ENCODE measurements around the gene ANKRD1.

Gene ANKRD1

DNA sequence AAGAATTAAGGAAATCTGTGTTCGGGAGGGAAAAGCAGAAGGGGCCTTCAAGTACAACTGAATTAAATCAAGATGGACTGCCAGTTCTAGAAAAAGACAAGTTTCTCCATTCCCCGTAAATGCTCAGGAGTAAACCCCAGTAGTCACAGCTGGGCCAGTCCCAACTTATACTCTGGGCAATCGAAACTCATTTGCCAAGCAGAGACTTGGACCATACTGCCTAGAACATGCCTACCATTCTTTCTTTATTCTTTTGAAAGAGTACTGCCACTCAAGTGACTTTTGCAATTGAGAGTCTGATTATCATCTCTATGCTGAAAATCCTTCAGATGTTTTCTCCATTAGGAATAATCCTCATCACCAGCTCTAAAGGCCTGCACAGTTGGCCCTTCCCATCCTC, 27.7 kb downstream of the ANKRD1 start:
- WGBS, 2 donors (ENCODE audit: extremely low coverage in 2 of 2, insufficient read length in 2 of 2, insufficient replicate concordance in 1 of 2): no CpG with 5 or more reads among the region's 3 CpGs
- no peak overlapping the region for H3K9ac ChIP-seq (ENCODE audit: low read depth, low read length, poor library complexity)
- no peak overlapping the region for H3K4me2 ChIP-seq (ENCODE audit: insufficient read depth, low read length, poor library complexity, severe bottlenecking)
- H2BK12ac ChIP-seq (ENCODE audit: low read length): no peak overlapping the region
- H2BK120ac ChIP-seq (ENCODE audit: low read depth, low read length): no peak overlapping the region
- H3K9me3 ChIP-seq (replicated peaks in 1 of 2; ENCODE audit: control insufficient read depth in 2 of 2, insufficient read depth in 1 of 2, low read depth in 1 of 2, low read length in 2 of 2): no peaks in the 10 kb centered on the region
- no peak for DNase-seq (ENCODE audit: low spot score)
- no peaks in the 10 kb centered on the region for H3K79me1 ChIP-seq (ENCODE audit: low read depth, low read length)
- H3K27ac ChIP-seq (replicated peaks; ENCODE audit: low read length): no peak overlapping the region
- no peak overlapping the region for H2BK5ac ChIP-seq (ENCODE audit: low read length)
- no peak overlapping the region for H4K91ac ChIP-seq (ENCODE audit: low read depth, low read length, poor library complexity)
- no peak overlapping the region for H2BK15ac ChIP-seq (ENCODE audit: low read length)
- H2AK5ac ChIP-seq (ENCODE audit: low read depth, low read length): no peak overlapping the region
- H2AFZ ChIP-seq (ENCODE audit: low read length): no peak overlapping the region
- no peak overlapping the region for H4K8ac ChIP-seq (ENCODE audit: low read depth, low read length)
- H3K14ac ChIP-seq (ENCODE audit: low read length): no peak overlapping the region
- H3K27me3 ChIP-seq (ENCODE audit: control insufficient read depth in 3 of 3, insufficient read depth in 3 of 3, low read depth in 1 of 3, low read length in 3 of 3): no peaks in the 10 kb centered on the region
- no peak overlapping the region for H3K4ac ChIP-seq (ENCODE audit: low read length)
- no peaks in the 10 kb centered on the region for H3K4me1 ChIP-seq (ENCODE audit: control insufficient read depth in 2 of 2, insufficient read depth in 1 of 2, low read depth in 1 of 2, low read length in 2 of 2)
- no peak overlapping the region for H3K18ac ChIP-seq (ENCODE audit: low read length)
- no peak overlapping the region for H3K4me3 ChIP-seq (ENCODE audit: low read length in 2 of 2)
- H3K36me3 ChIP-seq (replicated peaks in 1 of 2; ENCODE audit: control insufficient read depth in 2 of 2, insufficient read depth in 2 of 2, low read length in 2 of 2): peaks cover 10 to 98% of the 10 kb centered on the region in 2 donors
- no peak overlapping the region for H3K23ac ChIP-seq (ENCODE audit: low read depth, low read length, poor library complexity)

DNA sequence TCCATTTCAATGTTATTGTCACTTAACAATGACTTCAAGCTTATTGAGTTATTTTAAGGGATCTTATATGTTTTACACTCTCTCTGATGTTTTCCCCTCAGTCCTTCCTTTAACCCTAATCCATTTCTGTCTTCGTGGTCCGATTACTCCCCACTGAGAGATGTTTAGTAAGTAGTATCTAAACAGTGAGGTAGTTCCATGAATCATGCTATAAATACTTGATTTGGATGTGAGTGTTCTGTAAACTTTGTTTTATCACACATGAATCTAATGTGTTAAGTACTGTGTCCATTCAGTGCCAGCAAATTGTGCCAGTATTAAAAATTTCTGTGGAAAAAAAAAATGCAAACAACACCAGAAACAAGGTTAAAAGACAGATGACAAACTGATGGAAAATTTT, 30.5 kb downstream of the ANKRD1 start:
- Histone ChIP-seq H3K18ac (ENCODE audit: low read length) (no peak overlapping the region), H3K9ac (ENCODE audit: low read depth, low read length, poor library complexity) (no peak overlapping the region), H2AFZ (ENCODE audit: low read length) (no peak overlapping the region), H3K9me3 (replicated peaks in 1 of 2; ENCODE audit: control insufficient read depth in 2 of 2, insufficient read depth in 1 of 2, low read depth in 1 of 2, low read length in 2 of 2) (no peaks in the 10 kb centered on the region), H3K4me2 (ENCODE audit: insufficient read depth, low read length, poor library complexity, severe bottlenecking) (no peak overlapping the region), H2BK12ac (ENCODE audit: low read length) (no peak overlapping the region), H3K36me3 (replicated peaks in 1 of 2; ENCODE audit: control insufficient read depth in 2 of 2, insufficient read depth in 2 of 2, low read length in 2 of 2) (peaks cover 16 to 99% of the 10 kb centered on the region in 2 donors), H3K4ac (ENCODE audit: low read length) (no peak overlapping the region), H3K79me1 (ENCODE audit: low read depth, low read length) (no peaks in the 10 kb centered on the region), H2AK5ac (ENCODE audit: low read depth, low read length) (no peak overlapping the region), H3K23ac (ENCODE audit: low read depth, low read length, poor library complexity) (no peak overlapping the region), H3K14ac (ENCODE audit: low read length) (no peak overlapping the region), H3K27ac (replicated peaks; ENCODE audit: low read length) (no peak overlapping the region), H3K27me3 (ENCODE audit: control insufficient read depth in 3 of 3, insufficient read depth in 3 of 3, low read depth in 1 of 3, low read length in 3 of 3) (no peaks in the 10 kb centered on the region), H4K91ac (ENCODE audit: low read depth, low read length, poor library complexity) (no peak overlapping the region), H2BK120ac (ENCODE audit: low read depth, low read length) (no peak overlapping the region), H4K8ac (ENCODE audit: low read depth, low read length) (no peak overlapping the region), H2BK5ac (ENCODE audit: low read length) (no peak overlapping the region), H3K4me3 (ENCODE audit: low read length in 2 of 2) (no peak overlapping the region), H3K4me1 (ENCODE audit: control insufficient read depth in 2 of 2, insufficient read depth in 1 of 2, low read depth in 1 of 2, low read length in 2 of 2) (no peaks in the 10 kb centered on the region), H2BK15ac (ENCODE audit: low read length) (no peak overlapping the region)
- no peak for DNase-seq (ENCODE audit: low spot score)
- WGBS, 2 donors (ENCODE audit: extremely low coverage in 2 of 2, insufficient read length in 2 of 2, insufficient replicate concordance in 1 of 2): no CpG with 5 or more reads among the region's 2 CpGs

DNA sequence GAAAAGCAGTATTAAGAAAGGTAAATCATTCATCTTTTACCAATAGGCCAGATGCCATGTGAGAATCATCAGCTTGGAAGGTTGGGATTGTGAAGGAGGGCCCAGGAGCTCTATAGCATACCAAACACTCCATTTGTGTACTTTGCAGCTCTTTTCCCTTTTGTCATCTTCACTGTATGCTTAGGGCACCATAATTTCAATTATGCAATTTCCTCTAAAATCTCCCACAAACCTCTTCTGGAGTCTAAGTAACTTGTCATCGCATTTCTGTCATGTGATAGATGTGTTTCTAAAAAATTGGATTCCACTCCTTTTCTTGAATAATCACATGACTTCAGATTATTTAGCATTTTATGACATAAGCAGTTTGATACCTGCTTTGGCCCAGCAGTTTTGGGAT, 31.3 kb downstream of the ANKRD1 start:
- H3K27ac ChIP-seq (replicated peaks; ENCODE audit: low read length): no peak overlapping the region
- H3K9ac ChIP-seq (ENCODE audit: low read depth, low read length, poor library complexity): no peak overlapping the region
- no peak overlapping the region for H4K91ac ChIP-seq (ENCODE audit: low read depth, low read length, poor library complexity)
- no peak overlapping the region for H2BK5ac ChIP-seq (ENCODE audit: low read length)
- H3K23ac ChIP-seq (ENCODE audit: low read depth, low read length, poor library complexity): no peak overlapping the region
- H3K27me3 ChIP-seq (ENCODE audit: control insufficient read depth in 3 of 3, insufficient read depth in 3 of 3, low read depth in 1 of 3, low read length in 3 of 3): no peaks in the 10 kb centered on the region
- H3K4me2 ChIP-seq (ENCODE audit: insufficient read depth, low read length, poor library complexity, severe bottlenecking): no peak overlapping the region
- H3K4me1 ChIP-seq (ENCODE audit: control insufficient read depth in 2 of 2, insufficient read depth in 1 of 2, low read depth in 1 of 2, low read length in 2 of 2): no peaks in the 10 kb centered on the region
- no peak overlapping the region for H3K4ac ChIP-seq (ENCODE audit: low read length)
- no peak overlapping the region for H2BK12ac ChIP-seq (ENCODE audit: low read length)
- H3K4me3 ChIP-seq (ENCODE audit: low read length in 2 of 2): no peak overlapping the region
- no peak overlapping the region for H3K14ac ChIP-seq (ENCODE audit: low read length)
- DNase-seq (ENCODE audit: low spot score): no peak
- no peak overlapping the region for H2AK5ac ChIP-seq (ENCODE audit: low read depth, low read length)
- H3K9me3 ChIP-seq (replicated peaks in 1 of 2; ENCODE audit: control insufficient read depth in 2 of 2, insufficient read depth in 1 of 2, low read depth in 1 of 2, low read length in 2 of 2): no peaks in the 10 kb centered on the region
- H2AFZ ChIP-seq (ENCODE audit: low read length): no peak overlapping the region
- no peak overlapping the region for H2BK15ac ChIP-seq (ENCODE audit: low read length)
- WGBS, 2 donors (ENCODE audit: extremely low coverage in 2 of 2, insufficient read length in 2 of 2, insufficient replicate concordance in 1 of 2): no CpG with 5 or more reads among the region's 1 CpG
- H2BK120ac ChIP-seq (ENCODE audit: low read depth, low read length): no peak overlapping the region
- H3K79me1 ChIP-seq (ENCODE audit: low read depth, low read length): no peaks in the 10 kb centered on the region
- H4K8ac ChIP-seq (ENCODE audit: low read depth, low read length): no peak overlapping the region
- peaks cover 15 to 99% of the 10 kb centered on the region in 2 donors for H3K36me3 ChIP-seq (replicated peaks in 1 of 2; ENCODE audit: control insufficient read depth in 2 of 2, insufficient read depth in 2 of 2, low read length in 2 of 2)
- no peak overlapping the region for H3K18ac ChIP-seq (ENCODE audit: low read length)

DNA sequence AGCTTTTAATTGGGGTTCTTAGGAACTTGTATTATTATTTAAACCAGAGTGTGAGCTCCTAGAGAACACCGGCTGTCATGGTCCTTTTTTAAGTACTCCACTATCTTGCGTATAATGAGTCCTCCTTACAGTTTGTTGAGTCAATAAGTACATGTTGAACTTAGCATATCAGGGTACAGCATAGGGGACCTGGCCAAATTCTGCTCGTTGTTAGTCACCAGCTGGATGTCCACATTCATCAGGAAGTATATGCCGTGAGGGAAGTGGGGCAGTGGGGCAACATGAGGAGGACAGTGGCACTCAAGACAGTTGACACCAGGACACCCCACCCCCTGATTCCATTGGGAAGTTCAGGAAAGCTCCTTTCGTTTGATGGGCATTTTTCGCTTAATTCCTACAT, 32.5 kb downstream of the ANKRD1 start:
- Histone ChIP-seq H3K36me3 (replicated peaks in 1 of 2; ENCODE audit: control insufficient read depth in 2 of 2, insufficient read depth in 2 of 2, low read length in 2 of 2) (peaks cover 12 to 99% of the 10 kb centered on the region in 2 donors), H3K9ac (ENCODE audit: low read depth, low read length, poor library complexity) (no peak overlapping the region)
- WGBS, 2 donors (ENCODE audit: extremely low coverage in 2 of 2, insufficient read length in 2 of 2, insufficient replicate concordance in 1 of 2): no CpG with 5 or more reads among the region's 6 CpGs

More for the DNA sequence above, 32.5 kb downstream of the ANKRD1 start:
- Histone ChIP-seq H2BK5ac (ENCODE audit: low read length) (no peak overlapping the region), H3K4me1 (ENCODE audit: control insufficient read depth in 2 of 2, insufficient read depth in 1 of 2, low read depth in 1 of 2, low read length in 2 of 2) (no peaks in the 10 kb centered on the region), H3K4me2 (ENCODE audit: insufficient read depth, low read length, poor library complexity, severe bottlenecking) (no peak overlapping the region), H3K9me3 (replicated peaks in 1 of 2; ENCODE audit: control insufficient read depth in 2 of 2, insufficient read depth in 1 of 2, low read depth in 1 of 2, low read length in 2 of 2) (no peaks in the 10 kb centered on the region), H3K27me3 (ENCODE audit: control insufficient read depth in 3 of 3, insufficient read depth in 3 of 3, low read depth in 1 of 3, low read length in 3 of 3) (no peaks in the 10 kb centered on the region), H3K79me1 (ENCODE audit: low read depth, low read length) (no peaks in the 10 kb centered on the region), H2AK5ac (ENCODE audit: low read depth, low read length) (no peak overlapping the region), H3K18ac (ENCODE audit: low read length) (no peak overlapping the region), H2AFZ (ENCODE audit: low read length) (no peak overlapping the region), H4K91ac (ENCODE audit: low read depth, low read length, poor library complexity) (no peak overlapping the region), H3K14ac (ENCODE audit: low read length) (no peak overlapping the region), H4K8ac (ENCODE audit: low read depth, low read length) (no peak overlapping the region), H3K27ac (replicated peaks; ENCODE audit: low read length) (no peak overlapping the region), H2BK120ac (ENCODE audit: low read depth, low read length) (no peak overlapping the region), H2BK15ac (ENCODE audit: low read length) (no peak overlapping the region), H3K4ac (ENCODE audit: low read length) (no peak overlapping the region), H3K4me3 (ENCODE audit: low read length in 2 of 2) (no peak overlapping the region), H3K23ac (ENCODE audit: low read depth, low read length, poor library complexity) (no peak overlapping the region), H2BK12ac (ENCODE audit: low read length) (no peak overlapping the region)
- no peak for DNase-seq (ENCODE audit: low spot score)

Measured in neuronal stem cell (in vitro differentiated cells).